ENCODE results near the gene METTL2A. TPM values are rescaled to one million over a fixed set of nuclear protein-coding genes. Genes with fewer than 3 reads are reported as not detected.
"Not testable (repeated sequence)": the region's sequence is repeated elsewhere in the genome, so short reads cannot be mapped to it uniquely, and the experiment has no call there.

METTL2A gene

GRCh38 chr17:62498796-62499195 lies 75.1 kb downstream of the METTL2A start:
- DNase-seq = not testable (repeated sequence)

More at GRCh38 chr17:62498796-62499195, 75.1 kb downstream of the METTL2A start:
- not testable (repeated sequence) for H2BK15ac ChIP-seq (replicated peaks; ENCODE audit: low read depth); H3K36me3 ChIP-seq (ENCODE audit: control insufficient read depth, insufficient read depth, low read length); H3K4ac ChIP-seq (ENCODE audit: low read depth, low read length); H3K4me3 ChIP-seq (ENCODE audit: low read length); H3K9ac ChIP-seq (ENCODE audit: low read length); H3K18ac ChIP-seq (ENCODE audit: low read length); H3K27me3 ChIP-seq (ENCODE audit: insufficient read depth, low read length, poor library complexity); H4K8ac ChIP-seq (ENCODE audit: low read depth, low read length); H3K23ac ChIP-seq (ENCODE audit: low read length); H3K79me1 ChIP-seq (ENCODE audit: low read length); H3K56ac ChIP-seq (ENCODE audit: low read length); H3K4me2 ChIP-seq (ENCODE audit: low read length); H2BK120ac ChIP-seq (ENCODE audit: low read depth, low read length); H3K27ac ChIP-seq (ENCODE audit: low read depth, low read length); H2BK5ac ChIP-seq (ENCODE audit: low read length); H4K5ac ChIP-seq (ENCODE audit: low read length); H3K79me2 ChIP-seq (ENCODE audit: control insufficient read depth, insufficient read depth, low read length); H3K4me1 ChIP-seq (ENCODE audit: control insufficient read depth, low read depth, low read length); H2AK5ac ChIP-seq (ENCODE audit: low read length)
- no CpG with 5 or more reads among the region's 8 CpGs for WGBS (ENCODE audit: extremely low coverage, insufficient coverage, low lambda C conversion rate)

Small RNAs within 50 kb of the gene (small RNA-seq; reads per million reads assigned to genes)
- gene RNU7-52P (ENCODE audit: insufficient read depth) = not detected

Measured in mesendoderm (in vitro differentiated cells).